ELR (cell line): Measurements from ENCODE around the gene PPP2R1A.

Experiments used
- DNase-seq: peaks from one replicate; pipeline ENCODE4 v3.0.0-alpha.2; 2015; ENCODE audit warnings: low read depth

Gene PPP2R1A

DNA sequence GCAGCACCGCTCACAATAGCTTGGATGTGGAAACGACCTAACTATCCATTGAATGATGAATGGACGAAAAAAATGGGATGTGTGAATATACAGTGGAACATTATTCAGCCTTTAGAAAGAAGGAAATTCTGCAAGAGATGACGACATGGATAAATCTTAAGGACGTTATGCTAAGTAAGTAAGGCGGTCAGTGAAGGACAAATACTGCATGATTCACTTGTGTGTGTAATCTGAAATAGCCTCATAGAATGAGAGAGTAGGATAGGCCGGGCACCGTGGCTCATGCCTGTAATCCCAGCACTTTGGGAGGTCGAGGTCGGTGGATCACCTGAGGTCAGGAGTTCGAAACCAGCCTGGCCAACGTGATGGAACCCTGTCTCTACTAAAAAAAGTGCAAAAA is 54.2 kb downstream of the PPP2R1A start:
- DNase-seq: no peak

DNA sequence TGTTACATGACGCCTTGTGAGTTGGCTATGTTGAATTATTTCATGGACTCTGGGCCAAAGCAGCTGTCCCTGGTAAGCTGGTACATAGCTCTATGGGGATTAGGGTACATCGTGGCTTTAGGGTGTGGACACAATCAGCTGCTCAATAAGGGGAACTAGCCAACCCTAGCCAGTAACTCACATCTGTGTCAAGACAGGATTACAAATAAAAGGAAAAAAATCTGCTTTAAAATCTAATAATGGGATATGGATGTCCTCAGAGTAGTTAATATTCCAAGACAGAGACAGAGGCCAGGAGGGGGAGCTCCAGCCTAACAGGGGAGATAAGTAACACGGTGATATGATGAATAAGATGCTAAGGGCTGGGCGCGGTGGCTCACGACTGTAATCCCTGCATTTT is 58.4 kb downstream of the PPP2R1A start:
- peak; percentile 62 for DNase-seq

DNA sequence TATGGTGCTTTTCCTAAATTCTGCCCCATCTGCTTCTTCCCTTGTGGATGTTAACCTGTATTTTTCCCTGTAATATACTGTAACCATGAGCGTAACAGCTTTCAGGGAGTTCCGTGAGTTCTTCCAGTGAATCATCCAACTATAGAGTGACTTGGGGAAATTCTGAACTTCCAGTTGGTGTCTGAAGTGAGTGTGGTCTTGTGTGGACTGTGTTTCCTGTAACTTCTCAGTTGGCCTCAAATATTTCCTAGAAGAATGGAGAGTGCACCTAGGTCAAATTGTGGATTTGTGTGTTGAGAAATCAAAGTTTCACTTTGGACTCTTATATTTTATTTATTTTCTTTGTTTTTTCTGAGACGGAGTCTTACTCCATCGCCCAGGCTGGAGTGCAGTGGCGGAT is 68.6 kb downstream of the PPP2R1A start:
- DNase-seq: no peak

DNA sequence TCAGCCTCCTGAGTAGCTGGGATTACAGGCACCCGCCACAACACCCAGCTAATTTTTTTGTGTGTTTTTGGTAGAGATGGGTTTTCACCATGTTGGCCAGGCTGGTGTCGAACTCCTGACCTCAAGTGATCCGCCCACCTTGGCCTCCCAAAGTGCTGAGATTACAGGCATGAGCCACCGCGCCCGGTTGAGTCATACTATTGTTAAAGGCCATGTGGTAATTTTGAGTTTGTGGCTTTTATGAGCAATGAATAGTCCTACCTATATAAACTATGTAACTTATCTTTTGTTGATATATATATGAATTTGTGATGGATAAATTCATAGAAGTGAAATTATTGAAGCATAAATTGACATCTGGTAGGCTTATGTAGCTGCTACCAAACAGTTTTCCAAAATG is 75.7 kb downstream of the PPP2R1A start:
- peak; percentile 33 for DNase-seq

DNA sequence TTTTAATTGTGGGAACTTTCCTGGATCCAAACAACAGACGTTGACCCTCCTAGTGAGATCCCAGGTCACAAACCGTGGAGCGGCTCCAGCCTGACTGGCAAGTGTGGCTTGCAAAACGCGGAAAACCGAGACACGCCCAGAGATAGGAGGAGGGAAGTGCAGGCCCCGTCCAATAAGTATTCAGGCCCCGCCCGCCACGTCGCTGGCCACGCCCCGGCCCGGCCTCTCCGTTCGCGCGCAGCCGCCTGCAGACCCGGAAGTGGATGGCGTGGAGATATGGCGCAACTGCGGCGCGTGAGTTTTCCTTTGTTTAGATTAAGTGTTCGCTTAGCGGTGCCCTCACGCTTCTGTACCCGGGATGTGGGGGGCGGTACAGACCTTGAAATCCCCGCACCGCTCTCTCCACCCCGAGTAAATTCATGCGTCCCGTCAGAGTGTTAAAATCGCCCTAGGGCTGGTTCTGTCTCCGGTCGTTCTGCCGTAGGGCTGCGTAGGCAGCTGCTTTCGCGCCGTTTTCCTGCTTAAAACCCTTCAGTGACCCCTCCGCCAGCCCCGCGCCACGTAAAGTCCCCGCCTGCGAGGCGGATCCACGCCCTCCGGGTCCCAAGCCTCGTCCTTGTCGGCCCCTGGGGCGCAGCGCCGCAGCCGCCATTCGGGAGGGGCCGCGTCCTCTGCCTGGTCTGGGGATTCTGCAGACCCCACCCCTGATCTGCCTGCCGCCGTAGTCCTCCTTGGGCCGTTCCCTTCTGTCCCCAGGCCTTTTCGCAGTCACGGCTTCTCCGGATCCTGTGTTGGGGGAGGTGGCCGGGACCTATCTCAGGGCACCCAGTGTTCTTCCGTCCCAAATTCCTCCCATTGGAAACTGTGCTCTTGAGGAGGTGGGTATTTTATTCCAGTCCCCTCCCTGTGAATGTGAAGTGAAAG is 79.7 kb downstream of the PPP2R1A start, which contains the start of gene ZNF766:
TSS of gene ZNF766 (plus strand) at position 250 of the 924 bp plus-strand sequence. CDS start at position 277, 27 bp downstream.
- peak; percentile 94 for DNase-seq

DNA sequence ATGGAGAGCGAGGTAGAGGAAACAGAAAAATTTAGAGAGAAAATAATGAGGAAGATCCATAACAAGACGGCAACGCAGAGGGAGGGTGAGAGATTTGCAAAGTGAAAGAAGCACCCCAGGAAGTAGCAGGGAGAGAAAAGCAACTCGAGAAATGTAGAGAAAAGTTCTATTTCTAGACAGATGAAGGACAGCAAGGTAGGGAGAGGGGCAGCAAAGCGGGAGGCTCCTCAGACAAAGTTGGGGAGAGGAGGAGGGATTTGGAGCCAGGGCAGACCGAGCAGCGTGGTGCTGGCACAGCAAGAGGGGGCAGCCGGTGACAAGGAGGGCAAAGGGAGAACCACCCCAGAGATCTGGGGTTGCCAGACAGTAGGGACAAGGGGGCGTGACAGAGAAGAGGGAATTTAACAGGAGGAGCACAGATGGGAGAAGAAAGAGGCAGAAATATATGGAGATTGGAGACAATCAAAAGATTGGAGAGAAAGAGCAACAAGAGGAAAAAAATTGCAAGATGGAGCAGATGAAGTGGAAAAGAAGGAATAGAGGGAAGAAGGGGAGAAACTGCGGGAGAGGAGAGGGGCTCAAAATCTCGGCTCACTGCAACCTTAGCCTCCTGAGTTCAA is 80.5 kb downstream of the PPP2R1A start:
- DNase-seq: peak; percentile 35

DNA sequence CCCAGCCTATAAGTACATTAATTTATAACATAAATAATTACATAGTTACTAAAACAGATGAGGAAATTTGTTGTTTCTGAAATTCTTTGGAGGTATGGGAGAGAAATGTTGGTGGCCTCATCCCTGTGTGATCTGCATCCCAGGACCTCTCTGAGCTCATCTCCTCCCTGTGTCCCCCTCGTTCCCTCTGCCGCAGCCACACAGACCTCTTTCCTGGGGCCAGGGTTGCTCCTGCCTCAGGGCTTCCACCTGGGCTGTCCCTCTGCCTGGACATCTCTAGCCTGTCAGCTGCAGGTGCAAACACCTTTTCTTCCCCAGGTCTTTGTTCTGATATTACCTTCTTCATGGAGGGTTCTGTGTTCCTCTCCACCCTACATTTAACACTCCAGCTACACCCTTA is 83.4 kb downstream of the PPP2R1A start:
- no peak for DNase-seq

DNA sequence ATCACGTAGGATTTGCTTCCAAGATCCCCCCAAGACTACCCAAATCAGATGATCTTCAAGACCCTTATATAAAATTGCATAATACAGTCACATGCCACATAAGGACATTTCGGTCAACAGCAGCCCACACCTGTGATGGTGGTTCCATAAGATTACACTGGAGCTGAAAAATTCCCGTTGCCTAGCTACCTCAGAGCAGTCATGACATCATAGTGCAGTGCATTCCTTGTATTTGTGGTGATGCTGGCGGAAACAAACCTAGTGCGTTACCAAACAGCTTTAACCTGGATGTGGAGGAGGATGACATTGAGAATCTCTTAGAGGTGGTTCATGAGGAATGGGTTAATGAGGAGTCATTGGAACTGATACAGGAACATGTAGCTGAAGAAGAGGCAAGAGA is 84.3 kb downstream of the PPP2R1A start:
- DNase-seq: no peak

DNA sequence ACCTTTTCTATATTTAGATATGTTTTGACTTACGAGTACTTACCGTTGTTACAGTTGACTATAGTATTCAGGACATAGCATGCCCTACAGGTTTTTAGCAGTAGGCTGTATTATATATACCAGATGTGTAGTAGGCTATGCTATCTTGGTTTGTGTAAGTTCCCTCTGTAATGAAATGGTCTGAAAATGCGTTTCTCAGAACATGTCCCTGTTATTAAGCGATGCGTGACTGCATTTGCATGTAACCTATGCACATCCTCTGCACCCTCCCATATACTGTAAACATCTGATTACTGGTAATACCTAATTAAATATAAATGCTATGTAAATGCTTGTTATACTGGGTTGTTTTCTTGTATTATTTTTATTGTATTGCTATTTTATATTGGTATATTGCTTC is 86.1 kb downstream of the PPP2R1A start:
- DNase-seq: no peak

DNA sequence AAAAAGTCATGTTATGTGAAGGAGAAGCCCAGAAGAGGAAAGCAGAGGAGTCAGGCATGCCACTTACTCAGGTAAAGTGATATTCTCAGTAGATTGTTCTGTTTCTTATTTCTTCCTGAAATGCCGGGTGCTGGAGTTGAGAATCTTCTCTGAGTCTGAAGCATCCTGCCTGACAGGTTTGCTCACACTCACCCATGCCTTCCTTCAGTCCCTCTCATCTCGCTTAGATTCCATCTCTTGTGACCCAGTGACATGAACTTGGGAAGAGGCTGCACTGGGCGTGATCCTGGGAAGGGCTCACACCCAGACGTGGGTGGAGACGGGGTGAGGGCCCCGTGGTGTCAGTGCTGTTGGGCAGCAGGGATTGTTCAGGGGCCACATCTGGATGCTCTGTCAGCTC is 87.6 kb downstream of the PPP2R1A start:
- no peak for DNase-seq
